SK-N-SH treated with all-trans-retinoic acid at 6 μM for 48 hours (cell line): ENCODE measurements around the gene RHBDF2.

ENCODE experiments used
- POU6F1 ChIP-seq: fragments of 250-450 bp; sonication (Bioruptor Pico); IDR thresholded peaks from 2 replicates; pipeline ENCODE4 v1.8.0; 2021; ENCODE audit warnings: low read depth, mild to moderate bottlenecking, moderate library complexity, borderline replicate concordance
- PPARA ChIP-seq: fragments of 250-450 bp; sonication (Bioruptor Pico); IDR thresholded peaks from 2 replicates; pipeline ENCODE4 v1.5.0; 2020; ENCODE audit warnings: mild to moderate bottlenecking, borderline replicate concordance
- TF ChIP-seq, protein P1 (sequence below): fragments of 250-450 bp; sonication (Bioruptor Pico); IDR thresholded peaks from 2 replicates; pipeline ENCODE4 v1.5.1; 2020; ENCODE audit warnings: low read depth, mild to moderate bottlenecking, moderate library complexity

GRCh38 chr17:76549539-76549938 is 48.3 kb upstream of the RHBDF2 start:
- TF ChIP-seq PPARA (CRISPR knock-in tag) (no peak), POU6F1 (CRISPR knock-in tag) (no peak)
- TF ChIP-seq, protein P1, sequence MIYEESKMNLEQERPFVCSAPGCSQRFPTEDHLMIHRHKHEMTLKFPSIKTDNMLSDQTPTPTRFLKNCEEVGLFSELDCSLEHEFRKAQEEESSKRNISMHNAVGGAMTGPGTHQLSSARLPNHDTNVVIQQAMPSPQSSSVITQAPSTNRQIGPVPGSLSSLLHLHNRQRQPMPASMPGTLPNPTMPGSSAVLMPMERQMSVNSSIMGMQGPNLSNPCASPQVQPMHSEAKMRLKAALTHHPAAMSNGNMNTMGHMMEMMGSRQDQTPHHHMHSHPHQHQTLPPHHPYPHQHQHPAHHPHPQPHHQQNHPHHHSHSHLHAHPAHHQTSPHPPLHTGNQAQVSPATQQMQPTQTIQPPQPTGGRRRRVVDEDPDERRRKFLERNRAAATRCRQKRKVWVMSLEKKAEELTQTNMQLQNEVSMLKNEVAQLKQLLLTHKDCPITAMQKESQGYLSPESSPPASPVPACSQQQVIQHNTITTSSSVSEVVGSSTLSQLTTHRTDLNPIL (CRISPR knock-in tag), result no peak
